GM12878 (cell line): ENCODE data around the gene MYO18B. TPM values are rescaled to one million over a fixed set of nuclear protein-coding genes. Genes with fewer than 3 reads are reported as not detected.

Experiments used
- ATAC-seq: fragments of 200-7000 bp; cut with Tn5 transposase; 3 replicates; pipeline ENCODE4 v1.9.1; 2020; ENCODE audit warnings: mild to moderate bottlenecking, moderate library complexity
- BruUV-seq: library from RNA; stranded (reverse); fragments of 400-500 nt; replicated peaks from 2 replicates; lab custom pipeline; 2021; lab: Mats Ljungman, UMichigan
- CTCF ChIA-PET: fragments of 300-600 bp; sonication (Branson Sonifier 250); formaldehyde crosslinking; extraction: SDS; loops from one replicate; lab custom pipeline; 2021; ENCODE audit warnings: inconsistent platforms; lab: Yijun Ruan, JAX
- POLR2A ChIA-PET: fragments of 350-600 bp; formaldehyde crosslinking; extraction: SDS; loops from one replicate; lab custom pipeline; 2021; ENCODE audit warnings: inconsistent platforms; lab: Charles Lee
- RAD21 ChIA-PET: fragments of 300-600 bp; sonication (Branson Sonifier 250); formaldehyde crosslinking; loops from one replicate; lab custom pipeline; 2023; ENCODE audit warnings: antibody characterized with exemption; ENCODE audit not compliant: unreplicated experiment; lab: Charles Lee
- SMC1A ChIA-PET: fragments of 300-600 bp; sonication (Branson Sonifier 250); formaldehyde crosslinking; loops from one replicate; lab custom pipeline; 2023; ENCODE audit not compliant: unreplicated experiment, uncharacterized antibody; lab: Charles Lee
- DNase-seq: peaks from one replicate; pipeline ENCODE4 v3.0.0-alpha.2; 2011; ENCODE audit warnings: low read depth, low spot score
- FAIRE-seq: peaks from 3 replicates; lab custom pipeline; 2011; peaks lifted over from hg19 to GRCh38; lab: Jason Lieb, UNC
- H2AFZ ChIP-seq: 2 replicates; pipeline ENCODE4 v1.6.0; 2011; ENCODE audit warnings: low read depth, low read length, control low read depth; ENCODE audit not compliant: control insufficient read depth
- H3K27ac ChIP-seq: 2 replicates; pipeline ENCODE4 v1.5.1; 2011; ENCODE audit warnings: control low read depth; ENCODE audit not compliant: control insufficient read depth, insufficient read depth
- H3K27me3 ChIP-seq, 2 experiments: replicated peaks in 1 of 2; 2 replicates each; pipeline versions ENCODE4 v1.6.0 to v1.6.1; 2011; ENCODE audit warnings: low read length in 1 of 2; ENCODE audit not compliant: control insufficient read depth in 2 of 2, insufficient read depth in 2 of 2
- H3K36me3 ChIP-seq, 2 experiments: 2 replicates each; pipeline ENCODE4 v1.5.1; 2011; ENCODE audit warnings: low read length in 1 of 2; ENCODE audit not compliant: control insufficient read depth in 2 of 2, insufficient read depth in 2 of 2
- H3K4me1 ChIP-seq: 2 replicates; pipeline ENCODE4 v1.6.1; 2011; ENCODE audit warnings: mild to moderate bottlenecking, low read length, moderate library complexity, mixed read lengths; ENCODE audit not compliant: control insufficient read depth, insufficient read depth
- H3K4me2 ChIP-seq: 2 replicates; pipeline ENCODE4 v1.6.0; 2011; ENCODE audit warnings: control low read depth; ENCODE audit not compliant: control insufficient read depth, insufficient read depth
- H3K4me3 ChIP-seq: fragments of 200-600 bp; sonication (generic); 2 replicates; pipeline ENCODE4 v1.5.1; 2016
- H3K79me2 ChIP-seq: 2 replicates; pipeline ENCODE4 v1.6.0; 2011; ENCODE audit warnings: low read length; ENCODE audit not compliant: control insufficient read depth, insufficient read depth
- H3K9ac ChIP-seq: 2 replicates; pipeline ENCODE4 v1.8.0; 2011; ENCODE audit warnings: low read length, control low read depth, mixed read lengths; ENCODE audit not compliant: control insufficient read depth, insufficient read depth
- H3K9me3 ChIP-seq: replicated peaks from 3 replicates; pipeline ENCODE4 v1.5.1; 2011; ENCODE audit warnings: mild to moderate bottlenecking, low read length; ENCODE audit not compliant: control insufficient read depth, insufficient read depth
- H4K20me1 ChIP-seq: 2 replicates; pipeline ENCODE4 v1.6.0; 2011; ENCODE audit not compliant: control insufficient read depth, insufficient read depth
- BCL11A ChIP-seq: IDR thresholded peaks from 2 replicates; pipeline ENCODE4 v1.6.1; 2011; ENCODE audit warnings: low read depth, low read length
- CREM ChIP-seq: IDR thresholded peaks from 2 replicates; pipeline ENCODE4 v1.6.1; 2014; ENCODE audit warnings: antibody characterized with exemption, low read depth
- DPF2 ChIP-seq: fragments of 450-650 bp; IDR thresholded peaks from 2 replicates; pipeline ENCODE4 v1.6.1; 2017; ENCODE audit warnings: mild to moderate bottlenecking
- FOS ChIP-seq: IDR thresholded peaks from 3 replicates; pipeline ENCODE4 v1.6.1; 2011; ENCODE audit warnings: borderline replicate concordance; ENCODE audit not compliant: insufficient read length; ENCODE audit errors: extremely low read depth
- GABPA ChIP-seq: IDR thresholded peaks from 2 replicates; pipeline ENCODE4 v1.6.1; 2014; ENCODE audit warnings: antibody characterized with exemption, low read depth, mild to moderate bottlenecking, inconsistent platforms
- JUND ChIP-seq: IDR thresholded peaks from 2 replicates; pipeline ENCODE4 v1.6.1; 2012; ENCODE audit warnings: low read depth, mild to moderate bottlenecking, low read length, improper control_type of control experiment, moderate library complexity
- LARP7 ChIP-seq: fragments of 450-650 bp; IDR thresholded peaks from 2 replicates; pipeline ENCODE4 v1.6.1; 2017; ENCODE audit warnings: mild to moderate bottlenecking
- NKRF ChIP-seq: fragments of 450-650 bp; conservative IDR thresholded peaks from 2 replicates; pipeline ENCODE4 v1.6.1; 2017; ENCODE audit warnings: mild to moderate bottlenecking, moderate library complexity
- NR2F1 ChIP-seq: fragments of 450-650 bp; conservative IDR thresholded peaks from 2 replicates; pipeline ENCODE4 v1.6.1; 2017; ENCODE audit warnings: mild to moderate bottlenecking
- PKNOX1 ChIP-seq: fragments of 450-650 bp; IDR thresholded peaks from 2 replicates; pipeline ENCODE4 v1.6.1; 2016; ENCODE audit warnings: mild to moderate bottlenecking
- SRF ChIP-seq, 2 experiments: IDR thresholded peaks; 2 replicates each; pipeline ENCODE4 v1.6.1; 2011; ENCODE audit warnings: low read depth in 2 of 2, low read length in 2 of 2, mild to moderate bottlenecking in 1 of 2, moderate library complexity in 1 of 2
- STAT1 ChIP-seq: fragments of 450-650 bp; conservative IDR thresholded peaks from 2 replicates; pipeline ENCODE4 v1.6.1; 2014; ENCODE audit warnings: antibody characterized with exemption, mild to moderate bottlenecking
- ZBTB4 ChIP-seq: fragments of 450-650 bp; formaldehyde crosslinking; IDR thresholded peaks from 2 replicates; pipeline ENCODE4 v1.4.0; 2022; ENCODE audit warnings: mild to moderate bottlenecking, moderate library complexity
- ZNF384 ChIP-seq: IDR thresholded peaks from 2 replicates; pipeline ENCODE4 v1.6.1; 2012; ENCODE audit warnings: low read depth, mild to moderate bottlenecking, low read length, improper control_type of control experiment, borderline replicate concordance
- ZZZ3 ChIP-seq: IDR thresholded peaks from 2 replicates; pipeline ENCODE4 v1.6.1; 2011; ENCODE audit warnings: low read depth; ENCODE audit not compliant: control insufficient read depth, insufficient read length
- WGBS: methylation state at CpG from one replicate; pipeline ENCODE4 v1.1.6; 2016; ENCODE audit warnings: low lambda C conversion rate; ENCODE audit not compliant: insufficient replicate concordance, insufficient coverage; ENCODE audit errors: missing lambda C conversion rate; 5-methylcytosine and 5-hydroxymethylcytosine counted together
- in situ Hi-C: fragments of 300-500 bp; cut with MboI; formaldehyde crosslinking; loops from 9 replicates; pipeline ENCODE4 v1.14.3; 2018; ENCODE audit warnings: mixed read lengths
- intact Hi-C: fragments of 100-400 bp; cut with micrococcal nuclease; formaldehyde crosslinking; loops from one replicate; pipeline ENCODE4 v1.14.2; 2022; ENCODE audit not compliant: unreplicated experiment
- polyA plus RNA-seq, 11 experiments: library from polyadenylated mRNA; depleted of rRNA in 4 of 11; unstranded in 6 of 11; stranded (reverse) in 5 of 11; fragments of >200 nt; fragmentation: Nextera tagmentation in 4 of 11; fragmentation: Illumina TruSeq in 1 of 11; extraction: Ambion mirVana in 4 of 11; extraction: Trizol in 1 of 11; gene quantifications; 1 replicate in 1 of 11; 2 replicates in 10 of 11; pipeline versions ENCODE4 v1.2.1 to v1.2.3, GENCODE V29; 2011 to 2016; ENCODE audit warnings: inconsistent platforms in 2 of 11, missing spikeins in 2 of 11, low read depth in 1 of 11
- total RNA-seq, 4 experiments: library from RNA; depleted of rRNA in 3 of 4; stranded (reverse); fragments of >200 nt in 3 of 4; fragmentation: Illumina TruSeq in 1 of 4; extraction: Trizol in 1 of 4; gene quantifications; 2 replicates each; pipeline versions ENCODE4 v1.2.1 to v1.2.3, GENCODE V29; 2013 to 2021

Gene MYO18B
- total and polyA plus RNA-seq, 10 of the 15 experiments (the other 5 are each of a cell fraction or from before 2014, with no cell fraction given), result 0.05 to 2.1 (median 0.51) TPM; not detected in 1

DNA sequence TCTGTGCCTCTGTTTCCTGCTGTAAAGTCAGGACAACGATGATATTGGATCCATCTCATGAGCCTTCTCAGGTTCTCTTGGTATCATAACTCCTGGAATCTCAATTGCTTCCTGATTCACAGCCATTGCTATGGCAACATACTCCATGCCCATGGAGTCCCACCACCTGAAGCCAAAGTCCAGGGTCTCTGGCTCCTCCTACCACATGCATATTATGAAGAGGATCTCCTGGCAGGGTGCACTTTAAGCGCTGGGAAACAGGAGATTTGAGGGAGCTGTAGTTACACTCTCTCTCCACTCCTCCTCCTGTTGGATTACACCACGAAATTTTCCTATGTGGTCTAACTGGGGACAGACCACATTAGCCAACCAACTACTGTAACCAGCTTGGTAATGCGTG, 296.4 kb downstream of the MYO18B start:
- Histone ChIP-seq H3K27ac (no peak overlapping the region), H3K36me3 (no peaks in the 10 kb centered on the region), H3K4me3 (no peak overlapping the region), H4K20me1 (no peaks in the 10 kb centered on the region), H2AFZ (no peak overlapping the region), H3K79me2 (no peaks in the 10 kb centered on the region), H3K4me2 (no peak overlapping the region), H3K9ac (no peak overlapping the region), H3K4me1 (no peaks in the 10 kb centered on the region), H3K27me3 (no peaks in the 10 kb centered on the region), H3K9me3 (peaks cover 8% of the 10 kb centered on the region; the same call in 2 of the 3 replicates)
- FAIRE-seq, result no peak
- ChIA-PET RAD21 (no interaction called here), POLR2A (no interaction called here), CTCF (interaction anchor here (1.0 kb wide), 1 partner anchor 18 kb away, joined by 3 read pairs; no protein-coding TSS in a partner anchor), SMC1A (no interaction called here)
- TF ChIP-seq NKRF, result no peak
- TF ChIP-seq SRF (IDR thresholded peaks at IDR 0.05; ENCODE audit: low read depth in 2 of 2, low read length in 2 of 2), result no peak
- TF ChIP-seq NR2F1, result no peak
- TF ChIP-seq PKNOX1, result no peak
- no peak for TF ChIP-seq STAT1
- TF ChIP-seq FOS, result no peak
- TF ChIP-seq BCL11A, result no peak
- TF ChIP-seq GABPA, result no peak
- TF ChIP-seq ZBTB4 (CRISPR knock-in tag), result no peak
- TF ChIP-seq ZZZ3, result no peak
- no peak for TF ChIP-seq LARP7
- TF ChIP-seq CREM, result no peak
- TF ChIP-seq ZNF384, result no peak
- no peak for TF ChIP-seq JUND
- TF ChIP-seq DPF2, result no peak
- in situ Hi-C loops (no loop called here), intact Hi-C loops (no loop called here)
- ATAC-seq, result no peak
- no peak for DNase-seq
- BruUV-seq, result no TSS peak
- WGBS, result 1% methylated on average over 4 of the region's 4 CpGs
